CD14-positive monocyte (primary cell): ENCODE data around the gene WASF2. TPM values are rescaled to one million over a fixed set of nuclear protein-coding genes. Genes with fewer than 3 reads are reported as not detected.
A peak's percentile ranks its signal among the peaks of the same experiment; 100 is the strongest.

Experiments used
- DNase-seq, 3 donors: peaks; one replicate each; pipeline ENCODE4 v3.0.0-alpha.2; 2011 to 2022
- H2AFZ ChIP-seq: 2 replicates; pipeline ENCODE4 v1.6.0; 2012; ENCODE audit warnings: mild to moderate bottlenecking, low read depth, low read length, inconsistent platforms; ENCODE audit not compliant: insufficient read depth, poor library complexity, severe bottlenecking
- H3K27ac ChIP-seq, 2 donors: 1 replicate in 1 of 2; 2 replicates in 1 of 2; pipeline ENCODE4 v1.5.1; 2012 to 2013; ENCODE audit warnings: low read length in 2 of 2, control low read depth in 1 of 2, inconsistent platforms in 1 of 2, low read depth in 1 of 2, mild to moderate bottlenecking in 1 of 2
- H3K27me3 ChIP-seq, 2 donors: one replicate each; pipeline versions ENCODE4 v1.6.0 to v1.6.1; 2011 to 2013; ENCODE audit warnings: low read length in 2 of 2; ENCODE audit not compliant: control insufficient read depth in 2 of 2, insufficient read depth in 2 of 2
- H3K36me3 ChIP-seq, 2 donors: replicated peaks in 1 of 2; 1 replicate in 1 of 2; 2 replicates in 1 of 2; pipeline versions ENCODE4 v1.5.1 to v1.6.1; 2012 to 2013; ENCODE audit warnings: low read length in 2 of 2, control low read depth in 1 of 2, inconsistent platforms in 1 of 2, mild to moderate bottlenecking in 1 of 2; ENCODE audit not compliant: insufficient read depth in 2 of 2, control insufficient read depth in 1 of 2
- H3K4me1 ChIP-seq, 2 donors: 1 replicate in 1 of 2; 2 replicates in 1 of 2; pipeline versions ENCODE4 v1.5.1 to v1.6.1; 2012 to 2013; ENCODE audit warnings: low read length in 2 of 2, control low read depth in 1 of 2, inconsistent platforms in 1 of 2, mild to moderate bottlenecking in 1 of 2, moderate library complexity in 1 of 2; ENCODE audit not compliant: insufficient read depth in 2 of 2, control insufficient read depth in 1 of 2
- H3K4me2 ChIP-seq: replicated peaks from 2 replicates; pipeline ENCODE3; 2012; ENCODE audit warnings: low read length, moderate library complexity, mild to moderate bottlenecking; ENCODE audit not compliant: poor library complexity, severe bottlenecking; ENCODE audit errors: extremely low read depth
- H3K4me3 ChIP-seq, 3 experiments: fragments of 200-600 bp in 1 of 3; sonication (generic) in 1 of 3; replicated peaks in 1 of 3; 1 replicate in 2 of 3; 2 replicates in 1 of 3; pipeline ENCODE4 v1.5.1; 2011 to 2013; ENCODE audit warnings: low read length in 3 of 3, mild to moderate bottlenecking in 3 of 3, control low read depth in 2 of 3, low read depth in 2 of 3, inconsistent platforms in 1 of 3, moderate library complexity in 1 of 3
- H3K79me2 ChIP-seq: 2 replicates; pipeline ENCODE4 v1.6.0; 2012; ENCODE audit warnings: mild to moderate bottlenecking, control low read depth, inconsistent platforms, low read length, moderate library complexity; ENCODE audit not compliant: insufficient read depth
- H3K9ac ChIP-seq: 2 replicates; pipeline ENCODE4 v1.6.0; 2017; ENCODE audit warnings: low read length, mild to moderate bottlenecking; ENCODE audit not compliant: insufficient read depth, poor library complexity, severe bottlenecking
- H3K9me3 ChIP-seq, 2 donors: replicated peaks in 1 of 2; 1 replicate in 1 of 2; 2 replicates in 1 of 2; pipeline versions ENCODE4 v1.5.1 to v1.6.1; 2012 to 2013; ENCODE audit warnings: low read length in 2 of 2, control low read depth in 1 of 2; ENCODE audit not compliant: control insufficient read depth in 1 of 2, insufficient read depth in 1 of 2
- H4K20me1 ChIP-seq: 2 replicates; pipeline ENCODE4 v1.6.0; 2012; ENCODE audit warnings: mild to moderate bottlenecking, low read length, control low read depth, moderate library complexity; ENCODE audit not compliant: insufficient read depth
- H3K27ac Mint-ChIP-seq, 7 donors: one replicate each; pipeline ENCODE4 v1.8.0; 2020; ENCODE audit warnings: mild to moderate bottlenecking in 7 of 7, mixed read lengths in 7 of 7, moderate library complexity in 6 of 7, inconsistent platforms in 2 of 7
- H3K27me3 Mint-ChIP-seq, 3 donors: one replicate each; pipeline ENCODE4 v1.8.0; 2021 to 2022; ENCODE audit warnings: low read depth in 3 of 3, mild to moderate bottlenecking in 3 of 3, mixed read lengths in 3 of 3, moderate library complexity in 3 of 3, inconsistent platforms in 1 of 3
- H3K36me3 Mint-ChIP-seq, 2 donors: one replicate each; pipeline ENCODE4 v1.8.0; 2020; ENCODE audit warnings: mixed read lengths in 2 of 2, inconsistent platforms in 1 of 2, mild to moderate bottlenecking in 1 of 2
- H3K4me1 Mint-ChIP-seq: one replicate; pipeline ENCODE4 v1.8.0; 2020; ENCODE audit warnings: mild to moderate bottlenecking, mixed read lengths
- H3K4me3 Mint-ChIP-seq, 2 donors: one replicate each; pipeline ENCODE4 v1.8.0; 2020; ENCODE audit warnings: mild to moderate bottlenecking in 2 of 2, mixed read lengths in 2 of 2, moderate library complexity in 1 of 2
- H3K9me3 Mint-ChIP-seq, 7 donors: one replicate each; pipeline ENCODE4 v1.8.0; 2020 to 2022; ENCODE audit warnings: mixed read lengths in 7 of 7, mild to moderate bottlenecking in 6 of 7, moderate library complexity in 6 of 7, inconsistent platforms in 2 of 7
- CTCF ChIP-seq: fragments of 200-600 bp; IDR thresholded peaks from one replicate; pipeline ENCODE4 v1.8.0; 2022; ENCODE audit warnings: antibody characterized with exemption, mild to moderate bottlenecking
- WGBS: methylation state at CpG from one replicate; pipeline ENCODE4 v1.1.5; 2013; ENCODE audit warnings: missing lambda C conversion rate; ENCODE audit not compliant: insufficient coverage; 5-methylcytosine and 5-hydroxymethylcytosine counted together
- intact Hi-C, 2 donors: fragments of 100-400 bp; cut with micrococcal nuclease; formaldehyde crosslinking; loops; one replicate each; pipeline versions ENCODE4 v1.15.0 to v1.15.1; 2023
- polyA plus RNA-seq, 3 donors: library from polyadenylated mRNA; depleted of rRNA in 1 of 3; unstranded in 2 of 3; stranded (reverse) in 1 of 3; fragments of 300-500 nt in 2 of 3; fragments of >200 nt in 1 of 3; fragmentation: Illumina TruSeq in 2 of 3; gene quantifications; 1 replicate in 2 of 3; 2 replicates in 1 of 3; pipeline ENCODE4 v1.2.3, GENCODE V29; 2012 to 2021

The WASF2 gene
- polyA plus RNA-seq, 3 donors, result 53.5 to 91.6 (median 86.4) TPM

GRCh38 chr1:27451343-27451742, 38.6 kb downstream of the WASF2 start:
- H3K4me1 Mint-ChIP-seq, result peaks cover 21% of the 10 kb centered on the region
- 63% methylated on average over 1 of the region's 1 CpG for WGBS
- H3K27me3 Mint-ChIP-seq, result peaks cover 0 to 1% (median 0%) of the 10 kb centered on the region in 3 donors
- no peak for DNase-seq
- intact Hi-C loops, result no loop called here
- Histone ChIP-seq H2AFZ (no peak overlapping the region), H4K20me1 (peaks cover 99% of the 10 kb centered on the region), H3K4me2 (no peak overlapping the region), H3K27me3 (no peaks in the 10 kb centered on the region), H3K9me3 (no peaks in the 10 kb centered on the region), H3K4me1 (peaks cover 4 to 6% of the 10 kb centered on the region in 2 donors), H3K9ac (no peak overlapping the region), H3K4me3 (no peak overlapping the region), H3K79me2 (peaks cover 99% of the 10 kb centered on the region), H3K36me3 (peaks cover 19 to 54% of the 10 kb centered on the region in 2 donors), H3K27ac (peak overlapping the region in 1 of 2 donors; percentile 59)
- TF ChIP-seq CTCF, result no peak
- H3K4me3 Mint-ChIP-seq, result no peak overlapping the region
- peaks cover 24 to 52% of the 10 kb centered on the region in 2 donors for H3K36me3 Mint-ChIP-seq
- H3K27ac Mint-ChIP-seq, result peak overlapping the region in 5 of 7 donors; percentile 32 to 93 (median 74)
- no peaks in the 10 kb centered on the region for H3K9me3 Mint-ChIP-seq

GRCh38 chr1:27448982-27449381, 41.0 kb downstream of the WASF2 start:
- Histone ChIP-seq H3K79me2 (peaks cover 99% of the 10 kb centered on the region), H3K4me1 (no peaks in the 10 kb centered on the region), H3K27ac (no peak overlapping the region), H2AFZ (no peak overlapping the region), H3K9ac (no peak overlapping the region), H3K27me3 (no peaks in the 10 kb centered on the region), H3K4me3 (no peak overlapping the region), H3K4me2 (no peak overlapping the region), H3K36me3 (peaks cover 19 to 52% of the 10 kb centered on the region in 2 donors), H3K9me3 (no peaks in the 10 kb centered on the region), H4K20me1 (peaks cover 100% of the 10 kb centered on the region)
- H3K27ac Mint-ChIP-seq, result peak overlapping the region in 5 of 7 donors; percentile 9 to 66 (median 49)
- peaks cover 0 to 1% (median 0%) of the 10 kb centered on the region in 3 donors for H3K27me3 Mint-ChIP-seq
- H3K9me3 Mint-ChIP-seq, result no peaks in the 10 kb centered on the region
- H3K4me1 Mint-ChIP-seq, result peaks cover 18% of the 10 kb centered on the region
- 100% methylated on average over 7 of the region's 9 CpGs for WGBS
- TF ChIP-seq CTCF, result no peak
- no peak for DNase-seq
- H3K36me3 Mint-ChIP-seq, result peaks cover 18 to 35% of the 10 kb centered on the region in 2 donors
- no peak overlapping the region for H3K4me3 Mint-ChIP-seq
- intact Hi-C loops, result no loop called here
